Suppressor macrophage treated with lipopolysaccharide for 1 hour (primary cell): ENCODE measurements around the gene THAP11.

Experiments
- DNase-seq, 3 donors: peaks; one replicate each; pipeline ENCODE4 v3.0.0-alpha.2; 2020 to 2022

The THAP11 gene

DNA sequence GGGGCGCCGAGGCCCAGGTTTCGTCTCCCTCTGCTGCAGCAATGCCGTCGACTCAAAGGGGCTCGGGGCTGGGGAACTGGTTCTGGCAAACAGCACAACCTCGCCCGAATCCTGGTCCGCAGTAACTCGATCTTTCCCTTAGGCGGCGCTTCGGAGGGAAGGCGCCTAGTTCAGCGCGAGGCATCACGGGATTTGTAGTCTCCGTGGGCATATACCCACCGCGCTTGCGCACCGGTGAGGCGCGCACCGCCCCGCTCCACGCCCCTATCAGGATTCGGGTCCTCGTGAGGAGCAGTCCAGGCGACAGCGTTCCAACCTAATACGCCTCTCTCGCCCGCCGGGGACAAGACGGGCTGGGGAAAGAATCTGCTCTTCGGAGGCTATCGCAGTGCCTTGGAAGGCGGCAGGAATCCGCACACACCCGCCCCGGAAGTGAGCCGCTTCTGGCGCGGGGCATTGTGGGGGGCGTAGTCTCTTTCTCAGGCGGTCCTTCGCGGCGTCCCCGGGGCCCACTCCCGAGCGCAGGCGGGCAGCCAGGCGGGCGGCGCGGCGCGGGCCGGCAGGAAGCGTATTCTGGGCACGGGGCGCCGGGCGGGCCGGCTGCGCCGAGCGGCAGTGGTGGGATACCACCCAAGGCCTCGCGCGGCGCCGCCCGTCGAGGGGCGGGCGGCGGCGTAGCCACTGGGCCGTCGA is at the start of gene THAP11:
TSS of gene THAP11 (plus strand) at position 505 of the 693 bp plus-strand sequence. CDS start 235 bp downstream, outside the sequence.
- peak; percentile 97 to 99 (median 97) for DNase-seq

GRCh38 chr16:67796099-67796718 is 45.9 kb upstream of the THAP11 start:
- no peak for DNase-seq

- DNase-seq, result peak; percentile 67 to 78 (median 68)
Measured at GRCh38 chr16:67800338-67800926, 41.7 kb upstream of the THAP11 start.

- DNase-seq, result no peak
Measured at GRCh38 chr16:67801241-67801640, 40.9 kb upstream of the THAP11 start.

DNA sequence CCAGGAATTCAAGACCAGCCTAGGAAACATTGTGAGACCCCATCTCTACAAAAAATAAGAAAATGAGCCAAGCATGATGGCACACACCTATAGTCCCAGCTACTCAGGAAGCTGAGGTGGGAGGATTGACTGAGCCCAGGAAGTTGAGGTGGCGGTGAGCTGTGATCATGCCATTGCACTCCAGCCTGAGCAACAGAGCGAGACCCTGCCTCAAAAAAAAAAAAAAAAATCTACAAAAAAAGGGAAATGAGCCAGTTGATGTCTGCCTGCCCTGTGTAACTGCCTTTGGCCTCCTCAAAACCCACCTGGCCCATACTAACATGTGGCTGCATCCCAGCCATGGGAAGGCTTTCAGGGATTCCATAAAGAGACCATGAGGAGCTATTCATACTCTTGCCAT is 40.2 kb upstream of the THAP11 start:
- DNase-seq, result no peak

DNA sequence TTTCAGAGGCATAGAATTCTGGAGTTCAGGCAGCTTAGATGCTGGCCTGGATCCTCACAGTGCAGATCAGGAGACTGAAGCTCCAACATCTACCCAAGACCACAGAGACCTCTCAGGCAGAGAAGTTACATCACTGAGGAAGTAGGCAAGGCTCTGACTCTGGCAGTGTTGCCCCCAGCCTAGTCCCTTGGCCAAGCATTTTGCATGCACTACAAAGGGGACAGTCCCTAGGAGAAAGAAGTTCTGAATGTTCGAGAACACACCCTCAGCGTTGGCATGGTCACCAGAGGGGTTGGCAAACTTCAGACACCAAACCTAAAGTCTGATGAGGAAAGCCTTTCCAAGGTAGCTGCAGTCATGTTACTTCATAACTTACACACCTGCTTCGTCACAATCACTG is 38.2 kb upstream of the THAP11 start:
- peak; percentile 59 to 66 (median 64) for DNase-seq

DNA sequence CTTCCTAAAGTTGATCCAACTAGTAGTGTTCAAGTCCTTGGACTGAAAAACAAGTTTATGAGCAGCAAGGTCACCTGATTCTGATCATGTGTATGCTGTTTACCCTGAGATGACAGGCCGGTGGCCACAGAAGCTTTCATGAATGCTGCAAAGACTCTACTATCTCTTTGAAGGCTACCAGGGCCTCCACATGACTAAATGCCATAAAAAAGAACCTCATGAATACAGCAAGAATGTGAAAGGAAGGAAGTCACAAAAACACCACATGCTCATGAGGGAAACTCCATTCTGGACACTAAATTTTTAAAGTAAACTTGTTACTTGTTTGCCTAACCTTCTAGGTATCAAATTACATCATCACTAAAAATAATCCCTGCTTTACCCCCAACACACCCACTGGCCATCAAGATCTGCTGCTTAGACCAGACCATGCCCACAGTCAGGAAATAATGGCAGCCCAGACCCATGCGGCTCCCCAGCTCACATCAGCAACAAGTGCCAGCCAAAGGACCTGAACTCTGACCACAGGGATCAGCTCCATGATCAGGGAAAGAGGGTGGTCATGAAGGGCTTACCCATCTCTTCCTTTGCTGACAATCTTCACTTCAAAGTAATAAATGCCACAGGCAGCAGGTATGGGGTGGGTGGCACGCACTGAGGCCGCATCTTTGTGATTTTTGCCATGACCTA is 37.1 kb upstream of the THAP11 start:
- peak; percentile 27 to 60 (median 40) for DNase-seq

- DNase-seq, result no peak
Measured at GRCh38 chr16:67805718-67806427, 36.2 kb upstream of the THAP11 start.

GRCh38 chr16:67806428-67807147 is 35.5 kb upstream of the THAP11 start, which contains the start of the genes RANBP10 and TSNAXIP1:
Gene RANBP10, minus strand, starts transcription at chr16:67806560. Its CDS starts 24 bp downstream, at chr16:67806536.
Gene TSNAXIP1, plus strand, starts transcription at chr16:67806889. Its CDS starts 261 bp downstream, at chr16:67807150.
- peak; percentile 99 for DNase-seq

DNA sequence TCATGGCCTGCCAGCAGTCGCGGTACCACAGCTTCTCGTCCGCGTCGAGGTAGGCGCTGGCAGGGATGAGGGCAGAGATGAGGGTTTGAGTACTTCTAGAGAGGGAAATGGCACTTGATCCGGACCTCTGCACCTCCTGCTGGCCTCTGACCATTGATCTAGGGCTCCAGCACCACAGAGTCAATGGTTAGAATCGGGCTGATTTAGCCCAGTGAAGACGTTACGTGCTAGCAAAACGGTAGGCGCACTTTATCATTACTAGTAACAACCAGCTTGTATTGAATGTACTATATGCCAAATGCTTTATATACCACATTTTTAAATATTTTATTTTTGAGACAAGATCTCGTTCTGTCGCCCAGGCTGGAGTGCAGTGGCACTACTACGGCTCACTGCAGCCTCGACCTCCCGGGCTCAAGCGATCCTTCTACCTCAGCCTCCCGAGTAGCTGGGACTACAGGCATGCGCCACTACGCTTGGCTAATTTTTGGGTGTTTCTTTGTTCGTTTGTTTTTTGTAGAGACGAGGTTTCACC is 34.9 kb upstream of the THAP11 start:
- no peak for DNase-seq

- DNase-seq, result no peak
Measured at GRCh38 chr16:67811899-67812298, 30.2 kb upstream of the THAP11 start.

GRCh38 chr16:67814567-67814966 is 27.6 kb upstream of the THAP11 start:
- DNase-seq, result no peak

GRCh38 chr16:67820608-67821259 is 21.4 kb upstream of the THAP11 start:
- DNase-seq, result no peak

- no peak for DNase-seq
Measured at GRCh38 chr16:67822511-67822910, 19.6 kb upstream of the THAP11 start.

- no peak for DNase-seq
Measured at GRCh38 chr16:67825119-67825518, 17.0 kb upstream of the THAP11 start.

GRCh38 chr16:67825906-67826305 is 16.2 kb upstream of the THAP11 start:
- no peak for DNase-seq

GRCh38 chr16:67828651-67829050 is 13.5 kb upstream of the THAP11 start:
- no peak for DNase-seq

DNA sequence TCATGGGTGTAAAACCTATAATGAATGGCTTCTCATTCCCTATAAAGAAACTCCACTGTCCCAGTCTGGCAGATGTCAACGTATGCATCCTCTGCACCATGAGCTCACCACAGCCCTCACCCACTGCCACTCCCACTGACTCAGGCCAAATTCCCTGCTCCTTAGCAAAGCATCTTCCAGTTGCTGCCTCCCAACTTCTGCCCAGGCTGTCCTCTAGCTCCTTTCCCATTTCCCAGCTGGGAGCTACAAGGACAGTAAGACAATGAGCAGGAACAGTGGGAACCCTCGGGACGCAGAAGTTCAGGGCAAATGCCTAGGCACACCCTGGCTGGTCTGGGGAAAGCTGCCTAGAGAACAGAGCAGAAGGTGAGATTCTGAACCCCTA is 9.1 kb upstream of the THAP11 start:
- peak; percentile 57 to 63 (median 60) for DNase-seq

DNA sequence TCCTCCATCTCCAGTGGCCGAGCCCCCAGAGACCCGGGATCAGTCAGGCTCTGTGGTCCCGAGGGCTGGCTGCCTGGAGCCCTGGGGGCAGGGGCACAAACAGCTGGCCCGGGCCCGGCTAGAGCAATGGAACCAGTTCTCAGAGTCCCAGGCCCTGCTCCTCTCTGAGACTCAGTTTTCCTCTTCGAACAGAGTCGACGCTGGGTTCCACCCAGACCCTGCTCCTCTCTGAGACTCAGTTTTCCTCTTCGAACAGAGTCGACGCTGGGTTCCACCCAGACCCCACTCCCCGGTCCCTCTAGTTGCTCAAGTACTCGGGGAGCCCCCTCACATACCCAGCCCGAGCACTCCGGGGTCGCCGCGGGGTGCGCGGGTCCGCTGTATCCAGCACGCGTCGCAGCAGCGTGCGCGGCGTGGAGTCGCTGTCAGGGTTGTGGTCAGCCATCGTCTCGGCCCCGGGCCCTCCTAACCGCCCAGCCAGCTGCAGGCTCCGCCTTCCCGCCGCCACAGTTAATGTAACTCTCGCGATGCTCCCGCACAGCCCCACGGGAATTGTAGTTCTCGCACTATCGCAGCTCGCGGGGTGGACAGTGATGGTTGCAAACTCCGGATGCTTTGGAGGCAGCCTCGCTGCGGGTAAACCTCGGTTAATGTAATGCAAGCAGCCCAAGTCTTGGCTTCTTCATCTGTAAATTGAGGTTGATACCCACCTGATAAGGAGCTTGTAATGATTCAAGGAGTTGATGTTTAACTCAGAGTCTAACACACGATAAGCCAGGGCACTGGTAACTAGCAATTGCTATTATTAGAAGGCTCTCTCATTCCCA is 8.5 kb upstream of the THAP11 start:
- peak; percentile 95 to 97 (median 96) for DNase-seq

- DNase-seq, result no peak
Measured at GRCh38 chr16:67834242-67834614, 7.9 kb upstream of the THAP11 start.
